B cell (primary cell): ENCODE results near the gene PRDM5. TPM values are rescaled to one million over a fixed set of nuclear protein-coding genes. Genes with fewer than 3 reads are reported as not detected.

Experiments used
- ATAC-seq: fragments of 200-7000 bp; cut with Tn5 transposase; one replicate; pipeline ENCODE4 v1.10.0; 2021; ENCODE audit warnings: low read depth, mild to moderate bottlenecking, moderate number of reproducible peaks, moderate library complexity
- CTCF ChIA-PET: fragments of 350-600 bp; sonication (Branson Sonifier 250); formaldehyde crosslinking; loops from one replicate; lab custom pipeline; 2021; ENCODE audit warnings: antibody characterized with exemption, inconsistent platforms; lab: Charles Lee
- POLR2A ChIA-PET: fragments of 350-600 bp; sonication (Branson Sonifier 250); formaldehyde crosslinking; loops from one replicate; lab custom pipeline; 2021; ENCODE audit warnings: antibody characterized with exemption; lab: Charles Lee
- DNase-seq: peaks from one replicate; pipeline ENCODE4 v3.0.0; 2013
- H2AFZ ChIP-seq: 2 replicates; pipeline ENCODE4 v1.6.1; 2012; ENCODE audit warnings: mild to moderate bottlenecking, low read depth, low read length; ENCODE audit not compliant: insufficient read depth, poor library complexity, severe bottlenecking
- H3K27ac ChIP-seq, 2 donors: 1 replicate in 1 of 2; 2 replicates in 1 of 2; pipeline ENCODE4 v1.5.1; 2012 to 2013; ENCODE audit warnings: low read length in 2 of 2, mild to moderate bottlenecking in 2 of 2, moderate library complexity in 1 of 2
- H3K27me3 ChIP-seq, 4 experiments: fragments of 200-600 bp in 1 of 4; sonication (generic) in 1 of 4; replicated peaks in 1 of 4; 1 replicate in 2 of 4; 2 replicates in 2 of 4; pipeline versions ENCODE4 v1.6.1 to v1.7.0; 2013 to 2016; ENCODE audit warnings: low read length in 3 of 4, mild to moderate bottlenecking in 2 of 4, mixed read lengths in 1 of 4, moderate library complexity in 1 of 4; ENCODE audit not compliant: insufficient read depth in 4 of 4, control insufficient read depth in 3 of 4; ENCODE audit errors: control extremely low read depth in 1 of 4
- H3K36me3 ChIP-seq, 2 experiments: replicated peaks in 1 of 2; 1 replicate in 1 of 2; 2 replicates in 1 of 2; pipeline versions ENCODE4 v1.6.1 to v1.7.1; 2013; ENCODE audit warnings: low read length in 1 of 2; ENCODE audit not compliant: insufficient read depth in 2 of 2, control insufficient read depth in 1 of 2; ENCODE audit errors: control extremely low read depth in 1 of 2, extremely low read depth in 1 of 2
- H3K4me1 ChIP-seq, 2 donors: fragments of 200-600 bp in 1 of 2; sonication (generic) in 1 of 2; 1 replicate in 1 of 2; 2 replicates in 1 of 2; pipeline versions ENCODE4 v1.5.1 to v1.6.1; 2013 to 2017; ENCODE audit warnings: low read length in 2 of 2; ENCODE audit not compliant: control insufficient read depth in 2 of 2, insufficient read depth in 2 of 2
- H3K4me2 ChIP-seq: replicated peaks from 2 replicates; pipeline ENCODE3; 2012; ENCODE audit warnings: mild to moderate bottlenecking, low read depth, low read length; ENCODE audit not compliant: poor library complexity, severe bottlenecking
- H3K4me3 ChIP-seq, 5 experiments: fragments of 200-600 bp in 1 of 5; sonication (generic) in 1 of 5; 1 replicate in 3 of 5; 2 replicates in 2 of 5; pipeline versions ENCODE4 v1.5.1 to v1.7.0; 2011 to 2016; ENCODE audit warnings: low read length in 4 of 5, mild to moderate bottlenecking in 4 of 5, low read depth in 2 of 5, control low read depth in 1 of 5, moderate library complexity in 1 of 5; ENCODE audit not compliant: insufficient read depth in 1 of 5; ENCODE audit errors: control extremely low read depth in 1 of 5, extremely low read depth in 1 of 5
- H3K79me2 ChIP-seq: fragments of 200-600 bp; sonication (generic); one replicate; pipeline ENCODE4 v1.6.0; 2016; ENCODE audit warnings: low read length; ENCODE audit not compliant: control insufficient read depth, insufficient read depth
- H3K9ac ChIP-seq: fragments of 200-600 bp; sonication (generic); 2 replicates; pipeline ENCODE4 v1.6.1; 2017; ENCODE audit warnings: mild to moderate bottlenecking, low read length, moderate library complexity
- H3K9me3 ChIP-seq, 3 donors: one replicate each; pipeline versions ENCODE4 v1.6.1 to v1.7.1; 2013; ENCODE audit warnings: low read length in 2 of 3; ENCODE audit not compliant: control insufficient read depth in 2 of 3, insufficient read depth in 1 of 3; ENCODE audit errors: control extremely low read depth in 1 of 3
- H4K20me1 ChIP-seq: 2 replicates; pipeline ENCODE4 v1.6.0; 2012; ENCODE audit warnings: mild to moderate bottlenecking, low read length; ENCODE audit not compliant: insufficient read depth, control insufficient read depth, poor library complexity, severe bottlenecking
- H3K27ac Mint-ChIP-seq: one replicate; pipeline ENCODE4 v1.8.0; 2021; ENCODE audit warnings: mixed read lengths
- H3K27me3 Mint-ChIP-seq: one replicate; pipeline ENCODE4 v1.8.0; 2021; ENCODE audit warnings: mixed read lengths
- H3K4me1 Mint-ChIP-seq: one replicate; pipeline ENCODE4 v1.8.0; 2021; ENCODE audit warnings: mixed read lengths
- H3K4me3 Mint-ChIP-seq: one replicate; pipeline ENCODE4 v1.8.0; 2021; ENCODE audit warnings: mixed read lengths
- H3K9me3 Mint-ChIP-seq: one replicate; pipeline ENCODE4 v1.8.0; 2022; ENCODE audit warnings: mixed read lengths; ENCODE audit not compliant: insufficient read depth
- CTCF ChIP-seq: fragments of 200-600 bp; IDR thresholded peaks from one replicate; pipeline ENCODE4 v1.8.0; 2022; ENCODE audit warnings: antibody characterized with exemption, mild to moderate bottlenecking
- EZH2 ChIP-seq: IDR thresholded peaks from 2 replicates; pipeline ENCODE4 v1.6.1; 2012; ENCODE audit warnings: borderline replicate concordance, low read depth, mild to moderate bottlenecking, moderate library complexity, low read length; ENCODE audit not compliant: insufficient read depth, poor library complexity, severe bottlenecking
- WGBS: methylation state at CpG from one replicate; pipeline ENCODE4 v1.1.5; 2013; ENCODE audit warnings: missing lambda C conversion rate; ENCODE audit not compliant: insufficient coverage; 5-methylcytosine and 5-hydroxymethylcytosine counted together
- intact Hi-C: fragments of 100-400 bp; cut with micrococcal nuclease; formaldehyde crosslinking; loops from one replicate; pipeline ENCODE4 v1.10.0; 2022
- polyA plus RNA-seq: library from polyadenylated mRNA; depleted of rRNA; stranded (reverse); fragments of >200 nt; gene quantifications from 2 replicates; pipeline ENCODE4 v1.2.3, GENCODE V29; 2012
- total RNA-seq, 2 donors: library from RNA; stranded (reverse); fragments of 120-200 nt in 1 of 2; gene quantifications; 1 replicate in 1 of 2; 2 replicates in 1 of 2; pipeline versions ENCODE4 v1.2.3 to v1.2.4, GENCODE V29; 2013 to 2022

Gene PRDM5
- total and polyA plus RNA-seq, 2 donors (not counting 1 experiment from before 2014, with no cell fraction given), result not detected

- WGBS, result 89% methylated on average over 5 of the region's 7 CpGs
- POLR2A ChIA-PET, result no interaction called here
- TF ChIP-seq EZH2 (no peak), CTCF (no peak)
- intact Hi-C loops, result no loop called here
- Histone ChIP-seq H3K36me3 (no peaks in the 10 kb centered on the region), H3K4me1 (no peaks in the 10 kb centered on the region), H4K20me1 (no peaks in the 10 kb centered on the region), H3K27ac (no peak overlapping the region), H3K27me3 (no peaks in the 10 kb centered on the region), H3K9ac (no peak overlapping the region), H3K4me2 (no peak overlapping the region), H3K79me2 (no peaks in the 10 kb centered on the region), H3K4me3 (no peak overlapping the region), H3K9me3 (peaks cover 0 to 4% (median 0%) of the 10 kb centered on the region in 3 donors), H2AFZ (no peak overlapping the region)
- no peak overlapping the region for H3K4me3 Mint-ChIP-seq
- no peak for ATAC-seq
- CTCF ChIA-PET, result no interaction called here
- no peaks in the 10 kb centered on the region for H3K4me1 Mint-ChIP-seq
- H3K9me3 Mint-ChIP-seq, result peaks cover 4% of the 10 kb centered on the region
- no peaks in the 10 kb centered on the region for H3K27me3 Mint-ChIP-seq
- H3K27ac Mint-ChIP-seq, result no peak overlapping the region
- DNase-seq, result no peak
Measured at GRCh38 chr4:120830204-120830603, 92.3 kb downstream of the PRDM5 start.

GRCh38 chr4:120829113-120829831 is 93.3 kb downstream of the PRDM5 start:
- ChIA-PET CTCF (no interaction called here), POLR2A (no interaction called here)
- 62% methylated on average over 2 of the region's 4 CpGs for WGBS
- H3K36me3 ChIP-seq, result no peaks in the 10 kb centered on the region
- no peak overlapping the region for H3K9ac ChIP-seq
- intact Hi-C loops, result no loop called here
- H3K9me3 Mint-ChIP-seq, result no peaks in the 10 kb centered on the region
- H3K27ac Mint-ChIP-seq, result no peak overlapping the region
- H2AFZ ChIP-seq, result no peak overlapping the region
- H3K27me3 ChIP-seq, result no peaks in the 10 kb centered on the region
- ATAC-seq, result no peak
- H3K9me3 ChIP-seq, result peaks cover 0 to 4% (median 0%) of the 10 kb centered on the region in 3 donors
- no peaks in the 10 kb centered on the region for H4K20me1 ChIP-seq
- H3K4me2 ChIP-seq, result no peak overlapping the region
- H3K27me3 Mint-ChIP-seq, result no peaks in the 10 kb centered on the region
- no peaks in the 10 kb centered on the region for H3K79me2 ChIP-seq
- H3K4me3 ChIP-seq, result no peak overlapping the region
- H3K4me1 ChIP-seq, result no peaks in the 10 kb centered on the region
- no peak for TF ChIP-seq EZH2
- no peak for TF ChIP-seq CTCF
- H3K4me1 Mint-ChIP-seq, result no peaks in the 10 kb centered on the region
- H3K27ac ChIP-seq, result no peak overlapping the region
- H3K4me3 Mint-ChIP-seq, result no peak overlapping the region
- no peak for DNase-seq
